GM12891 (cell line): ENCODE measurements around the gene PPARG.

Experiments used
- DNase-seq: peaks from one replicate; pipeline ENCODE4 v3.0.0; 2011; ENCODE audit warnings: low spot score; ENCODE audit not compliant: insufficient read length
- FAIRE-seq: peaks from 2 replicates; lab custom pipeline; 2011; peaks lifted over from hg19 to GRCh38; lab: Jason Lieb, UNC
- PAX5 ChIP-seq: IDR thresholded peaks from 2 replicates; pipeline ENCODE4 v1.6.1; 2011; ENCODE audit warnings: low read length, moderate library complexity, mild to moderate bottlenecking; ENCODE audit not compliant: insufficient read depth, severe bottlenecking
- POLR2A ChIP-seq: IDR thresholded peaks from 2 replicates; pipeline ENCODE4 v1.6.1; 2011; ENCODE audit warnings: low read depth, low read length, control low read depth
- POLR2AphosphoS5 ChIP-seq: IDR thresholded peaks from 2 replicates; pipeline ENCODE4 v1.6.1; 2011; ENCODE audit warnings: low read depth, low read length, control low read depth
- POU2F2 ChIP-seq: IDR thresholded peaks from 2 replicates; pipeline ENCODE4 v1.6.1; 2011; ENCODE audit warnings: low read depth, mild to moderate bottlenecking, control low read depth, low read length, moderate library complexity
- SPI1 ChIP-seq: IDR thresholded peaks from 2 replicates; pipeline ENCODE4 v1.6.1; 2011; ENCODE audit warnings: low read depth, low read length, control low read depth
- TAF1 ChIP-seq: IDR thresholded peaks from 2 replicates; pipeline ENCODE4 v1.6.1; 2011; ENCODE audit warnings: low read depth, low read length, control low read depth

The PPARG gene

DNA sequence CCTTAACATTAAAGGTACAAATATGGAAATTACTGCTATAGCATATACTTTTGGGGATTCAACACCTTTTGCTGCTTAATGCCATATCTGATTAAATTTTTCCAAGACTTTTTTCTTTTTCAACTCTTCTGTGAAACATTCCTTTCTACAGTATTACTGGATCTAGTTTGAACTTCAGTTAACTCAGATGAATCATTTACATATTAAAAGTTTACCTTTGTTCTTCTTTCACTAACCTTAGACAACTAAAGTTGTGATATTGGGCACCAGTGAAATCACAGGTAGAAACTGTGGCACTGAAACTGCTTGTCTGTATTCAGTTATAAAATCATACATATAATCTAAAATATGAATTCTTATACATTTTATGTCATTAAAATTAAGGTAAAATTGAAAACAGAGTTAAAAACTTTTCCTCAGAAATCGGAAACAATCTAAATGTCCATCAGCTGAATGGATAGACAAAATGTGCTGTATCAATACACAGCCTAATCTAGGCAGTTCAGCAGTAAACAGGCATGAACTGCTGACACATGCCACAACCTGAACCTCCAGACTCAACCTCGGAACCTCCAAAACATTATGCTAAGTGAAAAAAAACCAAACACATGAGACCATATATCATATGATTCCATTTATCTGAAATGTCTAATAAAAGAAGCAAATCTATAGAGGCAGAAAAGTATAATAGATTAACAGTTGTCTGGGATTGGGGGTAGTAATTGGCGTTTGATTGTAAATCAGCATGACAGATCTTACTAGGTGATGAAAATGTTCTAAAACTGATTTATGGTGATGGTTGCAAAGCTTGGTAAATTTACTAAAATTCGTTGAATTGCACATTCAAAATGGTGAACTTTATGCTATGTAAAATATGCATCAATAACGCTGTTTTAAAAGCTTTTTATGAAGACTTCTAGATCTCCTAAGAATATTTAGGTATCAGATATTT is 50.0 kb downstream of the PPARG start:
- no peak for TF ChIP-seq POLR2A
- TF ChIP-seq PAX5, result no peak
- no peak for TF ChIP-seq POU2F2
- TF ChIP-seq TAF1, result no peak
- TF ChIP-seq SPI1, result no peak
- no peak for TF ChIP-seq POLR2AphosphoS5
- FAIRE-seq (no peak), DNase-seq (no peak)

GRCh38 chr3:12339701-12340480 is 51.0 kb downstream of the PPARG start:
- TF ChIP-seq POU2F2 (no peak), POLR2A (no peak), POLR2AphosphoS5 (no peak), TAF1 (no peak)
- DNase-seq (no peak), FAIRE-seq (no peak)

DNA sequence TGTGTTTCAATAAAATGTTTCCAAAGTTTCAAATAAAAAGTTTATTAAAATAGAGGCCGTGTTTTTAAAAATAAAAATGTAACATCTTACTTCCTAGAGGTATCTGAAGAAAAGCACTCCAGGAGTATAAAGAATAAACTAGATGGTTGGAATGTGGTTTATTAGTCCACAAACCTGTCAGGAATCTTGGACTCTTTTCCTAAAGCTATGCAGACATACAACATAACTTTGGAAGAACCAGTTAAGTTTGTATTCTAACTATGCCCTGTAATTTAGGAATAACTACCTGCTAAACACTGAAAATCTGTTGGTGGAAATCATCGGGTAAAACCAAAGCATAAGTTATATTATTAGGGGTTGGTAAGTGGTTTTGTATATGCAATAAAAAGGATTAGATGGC is 51.6 kb downstream of the PPARG start:
- no peak for FAIRE-seq

DNA sequence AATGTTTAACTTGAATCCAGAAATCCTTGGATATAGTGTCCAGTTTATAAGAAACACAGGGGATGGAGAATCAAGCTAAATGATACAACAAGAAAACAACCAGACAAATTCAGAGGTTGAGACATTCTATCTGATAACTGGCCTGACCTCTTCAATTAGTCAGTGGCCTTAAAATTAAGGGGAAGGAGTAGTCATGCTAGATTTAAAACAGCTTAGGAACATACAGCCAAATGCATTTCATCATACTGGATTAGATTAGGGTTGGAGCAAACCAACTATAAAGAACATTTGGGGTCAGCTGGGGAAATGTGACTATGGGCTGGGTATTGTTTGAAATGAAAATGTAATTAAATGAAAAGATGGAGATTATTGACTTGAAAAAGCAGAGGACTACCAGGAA is 53.3 kb downstream of the PPARG start:
- no peak for FAIRE-seq
- no peak for DNase-seq
- no peak for TF ChIP-seq TAF1
- TF ChIP-seq POLR2A, result no peak
- TF ChIP-seq PAX5, result no peak
- no peak for TF ChIP-seq SPI1
- no peak for TF ChIP-seq POLR2AphosphoS5
- TF ChIP-seq POU2F2, result no peak

More for the DNA sequence above, 51.6 kb downstream of the PPARG start:
- TF ChIP-seq POLR2A (no peak), PAX5 (no peak), POLR2AphosphoS5 (no peak), SPI1 (no peak), POU2F2 (no peak), TAF1 (no peak)
- DNase-seq, result no peak

GRCh38 chr3:12343047-12343501 is 54.2 kb downstream of the PPARG start:
- no peak for FAIRE-seq
- no peak for TF ChIP-seq POU2F2
- TF ChIP-seq POLR2AphosphoS5, result no peak
- no peak for TF ChIP-seq POLR2A
- TF ChIP-seq SPI1, result no peak
- no peak for TF ChIP-seq TAF1
- TF ChIP-seq PAX5, result no peak
- DNase-seq, result no peak

GRCh38 chr3:12345141-12345561 is 56.3 kb downstream of the PPARG start:
- no peak for TF ChIP-seq TAF1
- TF ChIP-seq POU2F2, result no peak
- no peak for TF ChIP-seq SPI1
- no peak for TF ChIP-seq POLR2A
- no peak for TF ChIP-seq POLR2AphosphoS5
- no peak for TF ChIP-seq PAX5
- DNase-seq (no peak), FAIRE-seq (no peak)

DNA sequence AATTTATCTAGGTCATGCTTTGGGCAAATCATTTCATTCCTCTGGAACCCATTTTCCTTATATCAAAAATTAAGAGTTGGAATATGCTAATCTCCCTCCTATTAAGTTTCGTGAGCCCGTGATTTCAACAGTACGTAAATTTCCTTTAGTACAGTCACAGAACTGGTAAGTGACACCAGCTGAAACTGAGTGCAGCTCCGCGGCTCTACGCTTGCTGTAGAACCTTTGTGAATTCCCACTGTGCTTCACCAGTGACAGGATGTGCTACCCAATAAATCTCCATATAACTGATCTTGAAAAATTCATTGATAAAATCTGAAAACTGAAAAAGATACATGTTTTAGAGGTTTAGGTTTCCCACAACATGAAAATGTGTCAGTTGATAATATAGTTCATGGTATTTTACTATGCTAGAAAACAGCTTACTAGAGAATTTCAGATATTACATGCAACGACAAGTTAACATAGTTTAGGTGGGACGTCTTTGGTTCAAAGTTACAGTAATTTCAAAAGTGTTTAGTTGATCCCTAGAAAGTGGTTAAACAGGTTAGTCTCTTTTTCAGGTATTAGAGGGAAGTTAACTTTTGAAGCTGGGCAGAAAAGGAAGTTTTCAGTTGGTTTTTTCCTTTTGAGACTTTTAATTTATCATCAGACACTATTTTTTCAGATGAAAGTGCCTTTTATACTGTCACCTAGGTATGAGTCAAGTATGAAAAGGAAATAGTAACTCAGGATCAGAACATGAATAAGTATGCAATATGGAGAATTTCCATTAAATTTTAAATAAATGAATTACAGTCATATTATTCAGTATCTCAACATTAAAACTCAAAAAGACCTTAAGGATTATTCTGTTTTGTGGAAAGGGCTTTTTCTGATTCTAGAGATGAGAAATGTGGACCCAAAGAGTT is 57.0 kb downstream of the PPARG start:
- no peak for TF ChIP-seq PAX5
- no peak for TF ChIP-seq TAF1
- TF ChIP-seq POLR2A, result no peak
- no peak for TF ChIP-seq POLR2AphosphoS5
- TF ChIP-seq SPI1, result no peak
- TF ChIP-seq POU2F2, result no peak
- no peak for DNase-seq
- no peak for FAIRE-seq

GRCh38 chr3:12347301-12347700 is 58.4 kb downstream of the PPARG start:
- TF ChIP-seq SPI1 (no peak), TAF1 (no peak), POLR2A (no peak), PAX5 (no peak), POU2F2 (no peak), POLR2AphosphoS5 (no peak)
- no peak for FAIRE-seq
- no peak for DNase-seq

DNA sequence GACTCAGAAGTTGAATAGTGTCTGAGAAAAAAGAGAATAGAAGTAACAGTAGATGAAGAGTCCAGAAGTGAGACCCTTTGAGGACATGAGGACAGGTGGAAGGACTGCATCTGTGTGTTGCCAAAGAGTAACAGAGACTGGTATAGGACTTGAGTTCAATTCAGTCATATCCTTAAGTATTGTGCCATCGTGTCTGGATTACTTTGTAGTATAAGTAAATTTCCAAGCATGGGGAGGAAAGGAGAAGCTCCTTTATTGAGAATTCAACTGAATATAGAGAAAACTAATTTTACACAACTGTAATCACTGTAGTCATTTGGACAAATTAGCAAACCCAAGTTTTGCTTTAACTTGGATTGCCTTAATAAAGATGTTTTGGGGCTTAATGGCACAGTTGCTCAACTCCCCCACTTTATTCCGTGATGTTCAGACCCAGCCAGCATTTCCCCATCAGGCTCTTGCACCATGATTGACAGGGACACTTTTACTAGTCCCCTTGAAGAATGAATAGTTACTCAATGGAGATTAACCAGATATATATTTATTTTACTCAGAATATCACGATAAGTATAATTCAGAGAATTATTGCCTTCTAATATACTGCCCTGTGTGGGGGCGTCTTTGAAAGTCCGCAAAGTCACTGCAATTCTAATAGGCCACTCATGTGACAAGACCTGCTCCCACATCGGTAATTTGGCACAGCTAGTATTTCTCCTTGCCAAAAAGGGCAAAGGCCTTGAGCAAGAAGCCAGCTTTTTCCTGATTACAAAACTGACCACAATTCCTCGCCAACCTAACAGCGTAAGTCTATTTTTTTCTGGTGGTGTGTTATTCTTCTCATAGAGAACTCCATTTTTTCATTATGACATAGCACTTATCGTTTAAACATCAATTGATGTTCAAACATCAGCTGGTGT is 61.3 kb downstream of the PPARG start:
- DNase-seq, result no peak
- FAIRE-seq, result no peak
- TF ChIP-seq POU2F2, result no peak
- no peak for TF ChIP-seq PAX5
- no peak for TF ChIP-seq SPI1
- TF ChIP-seq TAF1, result no peak
- no peak for TF ChIP-seq POLR2AphosphoS5
- TF ChIP-seq POLR2A, result no peak
